RWPE2 (cell line): ENCODE results near the gene EHMT2.

ENCODE experiments used
- ATAC-seq: fragments of 200-7000 bp; cut with Tn5 transposase; 3 replicates; pipeline ENCODE4 v1.9.1; 2021; ENCODE audit warnings: low read depth
- DNase-seq: peaks from one replicate; pipeline ENCODE4 v3.0.0-alpha.2; 2020; ENCODE audit warnings: low spot score
- H3K27ac ChIP-seq: fragments of 450-650 bp; 2 replicates; pipeline ENCODE4 v1.5.1; 2017; ENCODE audit warnings: mild to moderate bottlenecking; ENCODE audit not compliant: poor library complexity, severe bottlenecking
- H3K27me3 ChIP-seq: fragments of 250-450 bp; sonication (Bioruptor Pico); 2 replicates; pipeline ENCODE4 v1.5.1; 2021; ENCODE audit warnings: mild to moderate bottlenecking, moderate library complexity; ENCODE audit not compliant: insufficient read depth, poor library complexity, severe bottlenecking
- H3K36me3 ChIP-seq: fragments of 250-450 bp; sonication (Bioruptor Pico); 2 replicates; pipeline ENCODE4 v1.5.1; 2020; ENCODE audit warnings: low read depth, mild to moderate bottlenecking, moderate library complexity
- H3K4me1 ChIP-seq: fragments of 250-450 bp; sonication (Bioruptor Pico); 2 replicates; pipeline ENCODE4 v1.5.1; 2021; ENCODE audit warnings: mild to moderate bottlenecking, moderate library complexity; ENCODE audit not compliant: insufficient read depth, poor library complexity, severe bottlenecking
- H3K4me3 ChIP-seq: fragments of 250-450 bp; sonication (Bioruptor Pico); 2 replicates; pipeline ENCODE4 v1.5.1; 2021; ENCODE audit warnings: mild to moderate bottlenecking, moderate library complexity; ENCODE audit not compliant: severe bottlenecking
- H3K9me3 ChIP-seq: fragments of 250-450 bp; sonication (Bioruptor Pico); 2 replicates; pipeline ENCODE4 v1.5.1; 2021; ENCODE audit warnings: mild to moderate bottlenecking, moderate library complexity; ENCODE audit not compliant: severe bottlenecking
- TF ChIP-seq, protein P1 (sequence below): fragments of 450-650 bp; IDR thresholded peaks from one replicate; pipeline ENCODE4 v1.5.1; 2017; ENCODE audit warnings: mild to moderate bottlenecking, moderate library complexity; ENCODE audit not compliant: poor library complexity, severe bottlenecking

EHMT2 gene

GRCh38 chr6:31881136-31881859, 16.2 kb downstream of the EHMT2 start:
- Histone ChIP-seq H3K36me3 (peaks cover 52% of the 10 kb centered on the region), H3K9me3 (no peaks in the 10 kb centered on the region), H3K27me3 (no peaks in the 10 kb centered on the region), H3K27ac (no peak overlapping the region), H3K4me3 (no peak overlapping the region), H3K4me1 (no peaks in the 10 kb centered on the region)
- DNase-seq (no peak), ATAC-seq (no peak)
- TF ChIP-seq, protein P1, sequence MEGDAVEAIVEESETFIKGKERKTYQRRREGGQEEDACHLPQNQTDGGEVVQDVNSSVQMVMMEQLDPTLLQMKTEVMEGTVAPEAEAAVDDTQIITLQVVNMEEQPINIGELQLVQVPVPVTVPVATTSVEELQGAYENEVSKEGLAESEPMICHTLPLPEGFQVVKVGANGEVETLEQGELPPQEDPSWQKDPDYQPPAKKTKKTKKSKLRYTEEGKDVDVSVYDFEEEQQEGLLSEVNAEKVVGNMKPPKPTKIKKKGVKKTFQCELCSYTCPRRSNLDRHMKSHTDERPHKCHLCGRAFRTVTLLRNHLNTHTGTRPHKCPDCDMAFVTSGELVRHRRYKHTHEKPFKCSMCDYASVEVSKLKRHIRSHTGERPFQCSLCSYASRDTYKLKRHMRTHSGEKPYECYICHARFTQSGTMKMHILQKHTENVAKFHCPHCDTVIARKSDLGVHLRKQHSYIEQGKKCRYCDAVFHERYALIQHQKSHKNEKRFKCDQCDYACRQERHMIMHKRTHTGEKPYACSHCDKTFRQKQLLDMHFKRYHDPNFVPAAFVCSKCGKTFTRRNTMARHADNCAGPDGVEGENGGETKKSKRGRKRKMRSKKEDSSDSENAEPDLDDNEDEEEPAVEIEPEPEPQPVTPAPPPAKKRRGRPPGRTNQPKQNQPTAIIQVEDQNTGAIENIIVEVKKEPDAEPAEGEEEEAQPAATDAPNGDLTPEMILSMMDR: no peak

GRCh38 chr6:31880616-31881015, 16.9 kb downstream of the EHMT2 start:
- peaks cover 45% of the 10 kb centered on the region for H3K36me3 ChIP-seq
- TF ChIP-seq, protein P1: no peak
- ATAC-seq: no peak

GRCh38 chr6:31879901-31880300, 17.6 kb downstream of the EHMT2 start:
- H3K27me3 ChIP-seq: no peaks in the 10 kb centered on the region
- no peak overlapping the region for H3K27ac ChIP-seq
- H3K4me3 ChIP-seq: no peak overlapping the region
- DNase-seq: no peak
- no peak for ATAC-seq
- no peaks in the 10 kb centered on the region for H3K9me3 ChIP-seq
- TF ChIP-seq, protein P1: no peak
- peaks cover 41% of the 10 kb centered on the region for H3K36me3 ChIP-seq
- no peaks in the 10 kb centered on the region for H3K4me1 ChIP-seq

More at GRCh38 chr6:31880616-31881015, 16.9 kb downstream of the EHMT2 start:
- Histone ChIP-seq H3K27me3 (no peaks in the 10 kb centered on the region), H3K9me3 (no peaks in the 10 kb centered on the region), H3K4me3 (no peak overlapping the region), H3K4me1 (no peaks in the 10 kb centered on the region), H3K27ac (no peak overlapping the region)
- DNase-seq: no peak

GRCh38 chr6:31879143-31879542, 18.4 kb downstream of the EHMT2 start:
- DNase-seq: no peak
- H3K27me3 ChIP-seq: no peaks in the 10 kb centered on the region
- H3K4me1 ChIP-seq: no peaks in the 10 kb centered on the region
- H3K27ac ChIP-seq: no peak overlapping the region
- H3K4me3 ChIP-seq: no peak overlapping the region
- TF ChIP-seq, protein P1: no peak
- H3K9me3 ChIP-seq: no peaks in the 10 kb centered on the region
- ATAC-seq: no peak
- peaks cover 34% of the 10 kb centered on the region for H3K36me3 ChIP-seq

GRCh38 chr6:31878726-31879125, 18.8 kb downstream of the EHMT2 start, which contains the start of gene SLC44A4:
Gene SLC44A4, minus strand, starts transcription at chr6:31878997. Its CDS starts 17 bp downstream, at chr6:31878980.
- TF ChIP-seq, protein P1: no peak
- H3K36me3 ChIP-seq: peaks cover 34% of the 10 kb centered on the region
- no peak within 1 kb of the TSS for H3K4me3 ChIP-seq
- DNase-seq (peak; percentile 56), ATAC-seq (peak; percentile 20; the same call in 2 of the 3 replicates)
- H3K9me3 ChIP-seq: no peaks in the 10 kb centered on the region
- H3K4me1 ChIP-seq: no peaks in the 10 kb centered on the region
- no peak within 1 kb of the TSS for H3K27ac ChIP-seq
- no peaks in the 10 kb centered on the region for H3K27me3 ChIP-seq
